ENCODE results near the gene GALNT17.

The GALNT17 gene

GRCh38 chr7:71286924-71287323, 155.0 kb downstream of the GALNT17 start:
- DNase-seq: no peak

- no peak for DNase-seq
Measured at GRCh38 chr7:71290452-71290851, 158.5 kb downstream of the GALNT17 start.

GRCh38 chr7:71298378-71298777, 166.4 kb downstream of the GALNT17 start:
- DNase-seq: no peak

- DNase-seq: no peak
Measured at GRCh38 chr7:71300086-71300485, 168.1 kb downstream of the GALNT17 start.

GRCh38 chr7:71300603-71301002, 168.7 kb downstream of the GALNT17 start:
- no peak for DNase-seq

- no peak for DNase-seq
Measured at GRCh38 chr7:71301167-71301566, 169.2 kb downstream of the GALNT17 start.

- DNase-seq: no peak
Measured at GRCh38 chr7:71303566-71303965, 171.6 kb downstream of the GALNT17 start.

- DNase-seq: no peak
Measured at GRCh38 chr7:71308096-71308495, 176.2 kb downstream of the GALNT17 start.

- no peak for DNase-seq
Measured at GRCh38 chr7:71311576-71311975, 179.6 kb downstream of the GALNT17 start.

- no peak for DNase-seq
Measured at GRCh38 chr7:71312755-71313490, 181.0 kb downstream of the GALNT17 start.

GRCh38 chr7:71313553-71313952, 181.6 kb downstream of the GALNT17 start:
- DNase-seq: no peak

- DNase-seq: no peak
Measured at GRCh38 chr7:71320916-71321315, 189.0 kb downstream of the GALNT17 start.

GRCh38 chr7:71322201-71322600, 190.3 kb downstream of the GALNT17 start:
- DNase-seq: no peak

GRCh38 chr7:71323726-71324125, 191.8 kb downstream of the GALNT17 start:
- DNase-seq: no peak

GRCh38 chr7:71325151-71325550, 193.2 kb downstream of the GALNT17 start:
- DNase-seq: no peak

- no peak for DNase-seq
Measured at GRCh38 chr7:71326595-71326994, 194.7 kb downstream of the GALNT17 start.

GRCh38 chr7:71327946-71328345, 196.0 kb downstream of the GALNT17 start:
- DNase-seq: no peak

GRCh38 chr7:71329030-71329660, 197.2 kb downstream of the GALNT17 start:
- no peak for DNase-seq

GRCh38 chr7:71332207-71332606, 200.3 kb downstream of the GALNT17 start:
- DNase-seq: no peak

GRCh38 chr7:71334541-71334940, 202.6 kb downstream of the GALNT17 start:
- no peak for DNase-seq

GRCh38 chr7:71338866-71339265, 206.9 kb downstream of the GALNT17 start:
- no peak for DNase-seq

- DNase-seq: no peak
Measured at GRCh38 chr7:71339924-71340323, 208.0 kb downstream of the GALNT17 start.

GRCh38 chr7:71342202-71342601, 210.3 kb downstream of the GALNT17 start:
- no peak for DNase-seq

- no peak for DNase-seq
Measured at GRCh38 chr7:71343039-71343438, 211.1 kb downstream of the GALNT17 start.

GRCh38 chr7:71343892-71344291, 211.9 kb downstream of the GALNT17 start:
- no peak for DNase-seq

All from NCI-H2081 (cell line).